Stimulated activated CD8-positive, alpha-beta memory T cell treated with anti-CD3 and anti-CD28 coated beads, Interleukin-15, amount 100 ng/mL, for 24 hours (primary cell): Measurements from ENCODE around the gene LRRC8B.

Experiments
- DNase-seq: peaks from one replicate; pipeline ENCODE4 v3.0.0-alpha.2; 2020; ENCODE audit warnings: low read depth

LRRC8B gene

GRCh38 chr1:89633800-89634625 is 109.4 kb downstream of the LRRC8B start:
- no peak for DNase-seq

GRCh38 chr1:89635825-89636815 is 111.5 kb downstream of the LRRC8B start:
- DNase-seq, result no peak

- DNase-seq, result no peak
Observed at GRCh38 chr1:89637496-89637895, 112.9 kb downstream of the LRRC8B start.

- DNase-seq, result no peak
Observed at GRCh38 chr1:89640440-89640839, 115.8 kb downstream of the LRRC8B start.

GRCh38 chr1:89641781-89642180 is 117.2 kb downstream of the LRRC8B start:
- no peak for DNase-seq

- DNase-seq, result no peak
Observed at GRCh38 chr1:89643577-89643976, 118.9 kb downstream of the LRRC8B start.

- DNase-seq, result no peak
Observed at GRCh38 chr1:89644119-89644814, 119.6 kb downstream of the LRRC8B start.

GRCh38 chr1:89646259-89646658 is 121.6 kb downstream of the LRRC8B start:
- DNase-seq, result no peak
